A673 (cell line): ENCODE measurements around the gene MAB21L2. TPM values are rescaled to one million over a fixed set of nuclear protein-coding genes. Genes with fewer than 3 reads are reported as not detected.

Source experiments
- BruUV-seq: library from RNA; stranded (reverse); fragments of 400-500 nt; replicated peaks from 2 replicates; lab custom pipeline; 2021; lab: Mats Ljungman, UMichigan
- CTCF ChIA-PET: fragments of 300-600 bp; sonication (Branson Sonifier 250); formaldehyde crosslinking; loops from one replicate; lab custom pipeline; 2022; ENCODE audit warnings: antibody characterized with exemption; lab: Charles Lee
- POLR2A ChIA-PET: fragments of 300-600 bp; sonication (Branson Sonifier 250); formaldehyde crosslinking; loops from one replicate; lab custom pipeline; 2022; ENCODE audit warnings: antibody characterized with exemption; ENCODE audit not compliant: low non-redundant PET; lab: Charles Lee
- DNase-seq: peaks from one replicate; pipeline ENCODE4 v3.0.0-alpha.2; 2015; ENCODE audit warnings: low spot score
- H3K27ac ChIP-seq: fragments of 200-600 bp; sonication (generic); 2 replicates; pipeline ENCODE4 v1.5.1; 2016; ENCODE audit warnings: mixed run types, low read depth, mild to moderate bottlenecking, mixed read lengths, antibody characterized with exemption, low read length; ENCODE audit not compliant: poor library complexity, severe bottlenecking
- H3K27me3 ChIP-seq: fragments of 200-600 bp; sonication (generic); replicated peaks from 2 replicates; pipeline ENCODE4 v1.6.1; 2017; ENCODE audit warnings: mixed run types, low read depth, mild to moderate bottlenecking, mixed read lengths, antibody characterized with exemption, low read length; ENCODE audit not compliant: insufficient read depth, poor library complexity
- H3K36me3 ChIP-seq: fragments of 200-600 bp; sonication (generic); 2 replicates; pipeline ENCODE4 v1.6.1; 2016; ENCODE audit warnings: mixed run types, mild to moderate bottlenecking, mixed read lengths, antibody characterized with exemption, low read length; ENCODE audit not compliant: insufficient read depth, poor library complexity, severe bottlenecking
- H3K4me1 ChIP-seq: fragments of 200-600 bp; sonication (generic); 2 replicates; pipeline ENCODE4 v1.6.1; 2017; ENCODE audit warnings: mixed run types, mild to moderate bottlenecking, mixed read lengths, antibody characterized with exemption, low read length; ENCODE audit not compliant: insufficient read depth, poor library complexity, severe bottlenecking
- H3K4me3 ChIP-seq: fragments of 200-600 bp; sonication (generic); 2 replicates; pipeline ENCODE4 v1.5.1; 2016; ENCODE audit warnings: low read depth, mixed run types, mild to moderate bottlenecking, mixed read lengths, low read length; ENCODE audit not compliant: poor library complexity, severe bottlenecking
- H3K9me3 ChIP-seq: fragments of 200-600 bp; sonication (generic); 2 replicates; pipeline ENCODE4 v1.6.1; 2016; ENCODE audit warnings: mixed run types, low read depth, mild to moderate bottlenecking, mixed read lengths, antibody characterized with exemption, low read length; ENCODE audit not compliant: poor library complexity, severe bottlenecking
- EZH2 ChIP-seq: fragments of 200-600 bp; sonication (generic); IDR thresholded peaks from 2 replicates; pipeline ENCODE4 v1.6.1; 2017; ENCODE audit warnings: borderline replicate concordance, low read depth, mild to moderate bottlenecking, mixed read lengths, antibody characterized with exemption, low read length; ENCODE audit not compliant: poor library complexity, severe bottlenecking
- intact Hi-C: fragments of 100-400 bp; cut with micrococcal nuclease; formaldehyde crosslinking; loops from one replicate; pipeline ENCODE4 v1.10.0; 2022; ENCODE audit not compliant: unreplicated experiment
- total RNA-seq: library from RNA; stranded (reverse); gene quantifications from 2 replicates; pipeline ENCODE4 v1.2.3, GENCODE V29; 2021
- TF ChIP-seq, protein P1 (sequence below): fragments of 300-800, 200-600 bp; sonication (generic); conservative IDR thresholded peaks from 2 replicates; pipeline ENCODE4 v1.5.1; 2017; ENCODE audit warnings: low read depth, mild to moderate bottlenecking, antibody characterized with exemption, low read length, moderate library complexity, mixed read lengths

Gene MAB21L2
- total RNA-seq, 1 experiment from 2014 or later, result not detected

DNA sequence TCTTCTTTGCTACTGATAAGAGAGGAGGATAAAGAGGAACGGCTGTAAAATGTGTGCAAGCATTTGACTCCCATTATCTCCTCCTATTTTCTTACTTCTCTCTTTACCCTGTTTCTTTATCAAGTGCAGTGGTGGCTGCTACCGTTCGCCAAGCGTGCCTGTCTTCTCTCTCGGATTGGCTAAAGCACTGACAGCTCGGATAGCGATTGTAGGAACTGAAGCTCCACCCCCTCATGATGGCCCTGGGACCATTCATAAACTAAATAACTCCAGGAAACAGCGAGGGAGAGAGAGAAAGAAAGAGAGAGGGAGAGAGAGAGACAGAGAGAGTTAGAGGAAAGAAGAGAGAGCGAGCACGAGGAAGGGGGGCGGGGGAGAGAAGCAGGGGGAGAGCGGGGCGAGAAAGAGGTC lies 305 bp upstream of the MAB21L2 start:
- Histone ChIP-seq H3K4me3 (no peak overlapping the region), H3K36me3 (peaks cover 5% of the 10 kb centered on the region), H3K27me3 (no peaks in the 10 kb centered on the region), H3K9me3 (no peaks in the 10 kb centered on the region), H3K27ac (no peak overlapping the region), H3K4me1 (no peaks in the 10 kb centered on the region)
- no TSS peak for BruUV-seq
- no peak for TF ChIP-seq EZH2
- TF ChIP-seq, protein P1, sequence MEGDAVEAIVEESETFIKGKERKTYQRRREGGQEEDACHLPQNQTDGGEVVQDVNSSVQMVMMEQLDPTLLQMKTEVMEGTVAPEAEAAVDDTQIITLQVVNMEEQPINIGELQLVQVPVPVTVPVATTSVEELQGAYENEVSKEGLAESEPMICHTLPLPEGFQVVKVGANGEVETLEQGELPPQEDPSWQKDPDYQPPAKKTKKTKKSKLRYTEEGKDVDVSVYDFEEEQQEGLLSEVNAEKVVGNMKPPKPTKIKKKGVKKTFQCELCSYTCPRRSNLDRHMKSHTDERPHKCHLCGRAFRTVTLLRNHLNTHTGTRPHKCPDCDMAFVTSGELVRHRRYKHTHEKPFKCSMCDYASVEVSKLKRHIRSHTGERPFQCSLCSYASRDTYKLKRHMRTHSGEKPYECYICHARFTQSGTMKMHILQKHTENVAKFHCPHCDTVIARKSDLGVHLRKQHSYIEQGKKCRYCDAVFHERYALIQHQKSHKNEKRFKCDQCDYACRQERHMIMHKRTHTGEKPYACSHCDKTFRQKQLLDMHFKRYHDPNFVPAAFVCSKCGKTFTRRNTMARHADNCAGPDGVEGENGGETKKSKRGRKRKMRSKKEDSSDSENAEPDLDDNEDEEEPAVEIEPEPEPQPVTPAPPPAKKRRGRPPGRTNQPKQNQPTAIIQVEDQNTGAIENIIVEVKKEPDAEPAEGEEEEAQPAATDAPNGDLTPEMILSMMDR, result no peak
- intact Hi-C loops, result no loop called here
- CTCF ChIA-PET, result no interaction called here
- POLR2A ChIA-PET, result no interaction called here
- DNase-seq, result no peak

DNA sequence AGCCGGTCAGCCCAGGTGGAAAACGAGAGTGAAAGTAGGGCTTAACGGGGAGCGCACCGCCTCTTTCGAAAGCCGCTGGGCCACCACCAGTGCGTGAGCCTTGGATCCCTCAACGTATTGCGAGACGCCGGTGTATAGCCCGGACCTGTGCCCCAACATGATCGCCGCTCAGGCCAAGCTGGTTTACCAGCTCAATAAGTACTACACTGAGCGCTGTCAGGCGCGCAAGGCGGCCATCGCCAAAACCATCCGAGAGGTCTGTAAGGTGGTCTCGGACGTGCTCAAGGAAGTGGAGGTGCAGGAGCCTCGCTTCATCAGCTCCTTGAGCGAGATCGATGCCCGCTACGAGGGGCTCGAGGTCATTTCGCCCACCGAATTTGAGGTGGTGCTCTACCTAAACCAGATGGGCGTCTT lies 929 bp downstream of the MAB21L2 start:
- H3K9me3 ChIP-seq, result no peaks in the 10 kb centered on the region
- H3K27ac ChIP-seq, result no peak overlapping the region
- peaks cover 5% of the 10 kb centered on the region for H3K36me3 ChIP-seq
- no peaks in the 10 kb centered on the region for H3K4me1 ChIP-seq
- TF ChIP-seq, protein P1, result no peak
- no peak for TF ChIP-seq EZH2
- ChIA-PET POLR2A (no interaction called here), CTCF (no interaction called here)
- H3K27me3 ChIP-seq, result no peaks in the 10 kb centered on the region
- no TSS peak for BruUV-seq
- intact Hi-C loops, result no loop called here
- DNase-seq, result no peak
- no peak overlapping the region for H3K4me3 ChIP-seq

DNA sequence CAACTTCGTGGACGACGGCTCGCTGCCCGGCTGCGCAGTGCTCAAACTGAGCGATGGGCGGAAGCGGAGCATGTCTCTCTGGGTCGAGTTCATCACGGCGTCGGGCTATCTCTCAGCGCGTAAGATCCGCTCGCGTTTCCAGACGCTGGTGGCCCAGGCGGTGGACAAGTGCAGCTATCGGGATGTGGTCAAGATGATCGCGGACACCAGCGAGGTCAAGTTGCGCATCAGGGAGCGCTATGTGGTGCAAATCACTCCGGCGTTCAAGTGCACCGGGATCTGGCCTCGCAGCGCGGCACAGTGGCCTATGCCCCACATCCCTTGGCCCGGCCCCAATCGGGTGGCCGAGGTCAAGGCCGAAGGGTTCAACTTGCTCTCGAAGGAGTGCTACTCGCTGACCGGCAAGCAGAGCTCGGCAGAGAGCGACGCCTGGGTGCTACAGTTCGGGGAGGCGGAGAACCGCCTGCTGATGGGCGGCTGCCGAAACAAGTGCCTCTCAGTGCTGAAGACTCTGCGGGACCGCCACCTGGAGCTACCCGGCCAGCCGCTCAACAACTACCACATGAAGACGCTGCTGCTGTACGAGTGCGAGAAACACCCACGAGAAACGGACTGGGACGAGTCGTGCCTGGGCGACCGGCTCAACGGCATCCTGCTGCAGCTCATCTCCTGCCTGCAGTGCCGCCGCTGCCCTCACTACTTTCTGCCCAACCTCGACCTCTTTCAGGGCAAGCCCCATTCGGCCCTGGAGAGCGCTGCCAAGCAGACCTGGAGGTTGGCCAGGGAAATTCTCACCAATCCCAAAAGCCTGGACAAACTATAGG lies 1.5 kb downstream of the MAB21L2 start:
- Histone ChIP-seq H3K4me1 (no peaks in the 10 kb centered on the region), H3K27me3 (no peaks in the 10 kb centered on the region), H3K36me3 (peaks cover 5% of the 10 kb centered on the region), H3K27ac (no peak overlapping the region), H3K9me3 (no peaks in the 10 kb centered on the region), H3K4me3 (no peak overlapping the region)
- intact Hi-C loops, result no loop called here
- ChIA-PET POLR2A (no interaction called here), CTCF (no interaction called here)
- no peak for DNase-seq
- no TSS peak for BruUV-seq
- TF ChIP-seq, protein P1, result no peak
- no peak for TF ChIP-seq EZH2
